ENCODE measurements around the gene TH.

TH gene

DNA sequence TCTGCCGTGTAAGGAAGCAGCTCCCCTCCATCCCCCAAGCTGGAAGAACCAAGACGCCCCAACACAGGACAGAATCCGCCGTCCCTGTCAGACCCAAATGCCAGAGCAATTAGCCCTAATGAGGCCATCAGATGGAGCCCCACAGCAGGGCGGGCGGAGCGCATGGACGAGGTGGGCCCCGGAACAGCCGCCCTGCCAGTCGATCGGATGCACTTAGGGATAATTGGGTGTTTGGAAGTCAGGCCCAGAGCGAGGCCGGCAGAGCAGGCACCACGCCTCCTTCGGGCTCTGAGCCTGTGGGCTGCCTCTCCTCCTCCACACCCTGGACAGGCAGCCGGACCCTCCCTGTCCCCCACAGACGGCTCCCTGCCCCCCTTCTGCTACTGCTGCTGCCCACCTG is 5.5 kb upstream of the TH start:
- DNase-seq = no peak

DNA sequence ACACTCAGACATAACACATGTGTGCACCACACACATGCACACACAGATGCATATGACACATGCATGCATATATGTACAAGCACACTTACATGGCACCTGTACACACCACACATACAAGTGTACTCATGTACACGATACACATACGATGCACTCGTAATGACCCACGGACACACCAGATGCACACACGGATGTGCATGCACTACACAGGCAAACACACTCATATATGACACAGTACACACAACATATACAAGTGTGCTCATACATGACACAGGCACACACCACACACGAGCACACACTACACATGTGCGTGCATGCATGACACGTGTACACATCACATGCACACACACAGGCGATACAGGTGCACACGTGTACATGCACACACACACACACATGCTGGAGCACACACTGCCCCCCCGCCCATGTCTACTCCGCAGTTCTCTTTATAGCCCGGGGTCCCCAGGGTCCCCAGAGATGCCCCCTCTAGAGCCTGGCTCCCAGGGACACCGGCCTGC is 4.8 kb upstream of the TH start:
- DNase-seq = no peak

GRCh38 chr11:2175659-2176058 is 4.0 kb upstream of the TH start:
- DNase-seq = no peak

GRCh38 chr11:2174361-2174760 is 2.7 kb upstream of the TH start:
- no peak for DNase-seq

- no peak for DNase-seq
Observed at GRCh38 chr11:2173761-2174160, 2.1 kb upstream of the TH start.

- DNase-seq = no peak
Observed at GRCh38 chr11:2173150-2173693, 1.6 kb upstream of the TH start.

DNA sequence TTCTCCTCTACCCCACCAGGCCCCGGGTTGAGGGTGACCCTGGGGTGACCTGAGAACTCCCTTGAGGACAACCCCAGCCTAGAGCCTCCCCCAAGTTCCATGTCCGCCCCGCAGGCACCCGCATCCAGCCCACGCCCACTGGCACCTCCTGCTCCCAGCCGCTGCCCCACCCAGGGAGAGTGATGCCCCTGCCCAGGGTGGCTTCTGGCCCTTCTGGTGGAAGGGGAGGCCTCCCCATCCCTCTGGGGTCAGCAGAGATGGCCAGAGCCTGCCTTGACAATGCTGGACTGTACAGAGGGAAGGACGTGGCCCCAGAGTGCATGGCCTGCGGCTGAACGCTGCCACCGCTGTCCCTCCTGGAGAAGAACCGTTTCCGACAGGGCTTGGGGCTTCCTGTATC is 1.1 kb upstream of the TH start:
- no peak for DNase-seq

- no peak for DNase-seq
Observed at GRCh38 chr11:2169626-2170570, 1.7 kb downstream of the TH start.

GRCh38 chr11:2169005-2169378 is 2.6 kb downstream of the TH start:
- DNase-seq = no peak

GRCh38 chr11:2168286-2169004 is 3.2 kb downstream of the TH start:
- no peak for DNase-seq

GRCh38 chr11:2167141-2168045 is 4.2 kb downstream of the TH start:
- DNase-seq = no peak

GRCh38 chr11:2166091-2166851 is 5.3 kb downstream of the TH start:
- peak; percentile 62 for DNase-seq

DNA sequence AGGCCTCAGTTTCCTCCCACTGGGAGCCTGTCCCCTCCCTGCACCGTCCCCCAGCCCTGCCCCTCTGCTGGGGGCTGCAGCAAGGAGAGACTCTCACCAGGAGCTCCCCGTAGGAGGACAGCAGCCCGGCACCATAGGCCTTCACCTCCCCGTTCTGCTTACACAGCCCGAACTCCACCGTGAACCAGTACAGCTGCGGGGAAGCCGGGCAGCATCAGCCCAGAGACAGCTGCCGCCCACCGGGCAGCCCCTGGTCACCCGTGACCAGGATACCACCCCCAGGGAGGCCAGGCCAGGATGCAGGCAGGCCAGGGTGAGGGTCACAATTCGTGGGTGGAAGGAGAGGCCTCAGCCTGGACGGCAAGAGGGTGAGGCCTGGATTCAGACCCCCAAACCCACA is 6.0 kb downstream of the TH start:
- no peak for DNase-seq

DNA sequence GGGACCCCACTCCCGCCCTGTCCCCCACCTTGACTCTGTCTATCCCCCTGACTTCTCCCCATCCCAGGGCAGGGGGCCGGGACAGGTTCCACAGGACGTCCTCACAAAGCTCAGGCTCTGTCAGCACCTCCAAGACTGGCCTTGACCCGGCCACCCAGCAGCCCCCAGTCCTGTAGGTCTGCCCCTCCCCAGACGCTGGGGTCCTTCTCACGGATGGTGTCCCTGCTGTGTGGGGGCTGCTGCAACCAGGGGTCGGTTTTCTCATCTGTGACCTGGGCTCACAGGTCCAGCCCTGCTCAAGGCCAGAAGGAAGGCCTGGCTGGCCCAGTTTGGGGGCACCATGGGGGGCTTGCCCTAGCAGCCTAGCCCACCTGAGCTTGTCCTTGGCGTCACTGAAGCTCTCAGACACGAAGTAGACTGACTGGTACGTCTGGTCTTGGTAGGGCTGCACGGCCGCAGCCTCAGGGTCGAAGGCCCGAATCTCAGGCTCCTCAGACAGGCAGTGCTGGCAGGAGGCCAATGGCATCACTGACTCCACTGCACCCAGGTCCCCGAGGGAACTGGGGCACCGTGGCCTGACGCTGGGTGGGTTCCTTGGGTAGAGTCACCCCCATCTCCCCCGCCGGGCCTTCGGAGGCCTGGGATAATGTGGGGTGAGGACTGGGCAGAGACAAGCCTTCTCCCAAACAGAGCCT is 6.6 kb downstream of the TH start:
- no peak for DNase-seq

DNA sequence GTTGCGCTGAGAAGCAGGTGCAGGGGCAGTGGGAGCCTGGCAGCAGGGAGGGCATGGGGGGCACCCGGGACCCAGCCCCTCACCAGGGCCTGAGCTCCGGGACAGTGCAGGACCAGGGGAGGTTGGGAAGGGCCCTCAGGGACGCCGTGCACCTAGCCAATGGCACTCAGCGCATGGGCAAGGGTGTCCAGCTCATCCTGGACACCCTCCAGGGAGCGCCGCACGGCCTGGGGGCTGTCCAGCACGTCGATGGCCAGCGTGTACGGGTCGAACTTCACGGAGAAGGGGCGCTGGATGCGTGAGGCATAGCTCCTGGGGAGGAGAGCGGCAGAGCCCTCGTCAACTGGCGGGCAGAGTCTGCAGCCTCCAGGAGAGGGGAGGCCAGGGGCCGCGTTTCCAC is 7.5 kb downstream of the TH start:
- no peak for DNase-seq

- DNase-seq = no peak
Observed at GRCh38 chr11:2163428-2163978, 8.1 kb downstream of the TH start.

- no peak for DNase-seq
Observed at GRCh38 chr11:2160736-2161259, 10.8 kb downstream of the TH start, which contains the start of gene INS. Gene INS, minus strand, starts transcription at chr11:2161209. Its CDS starts 238 bp downstream, at chr11:2160971.

DNA sequence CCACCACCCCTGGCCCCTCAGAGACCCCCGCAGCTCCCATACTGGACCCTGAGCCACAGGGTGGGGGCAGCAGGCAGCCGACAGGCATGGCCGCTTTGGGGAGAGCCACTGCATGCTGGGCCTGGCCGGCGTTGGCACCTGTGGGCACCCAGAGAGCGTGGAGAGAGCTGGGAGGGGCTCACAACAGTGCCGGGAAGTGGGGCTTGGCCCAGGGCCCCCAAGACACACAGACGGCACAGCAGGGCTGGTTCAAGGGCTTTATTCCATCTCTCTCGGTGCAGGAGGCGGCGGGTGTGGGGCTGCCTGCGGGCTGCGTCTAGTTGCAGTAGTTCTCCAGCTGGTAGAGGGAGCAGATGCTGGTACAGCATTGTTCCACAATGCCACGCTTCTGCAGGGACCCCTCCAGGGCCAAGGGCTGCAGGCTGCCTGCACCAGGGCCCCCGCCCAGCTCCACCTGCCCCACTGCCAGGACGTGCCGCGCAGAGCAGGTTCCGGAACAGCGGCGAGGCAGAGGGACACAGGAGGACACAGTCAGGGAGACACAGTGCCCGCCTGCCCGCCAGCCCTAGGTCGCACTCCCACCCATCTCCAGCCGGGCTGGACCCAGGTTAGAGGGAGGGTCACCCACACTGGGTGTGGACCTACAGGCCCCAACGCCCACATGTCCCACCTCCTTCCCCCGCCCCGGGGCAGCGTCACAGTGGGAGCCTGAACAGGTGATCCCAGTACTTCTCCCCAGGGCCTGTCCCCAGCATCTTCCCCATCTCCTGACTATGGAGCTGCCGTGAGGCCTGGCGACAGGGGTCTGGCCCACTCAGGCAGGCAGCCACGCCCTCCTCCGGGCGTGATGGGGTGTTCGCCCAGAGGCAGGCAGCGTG is 11.8 kb downstream of the TH start:
- DNase-seq = no peak

DNA sequence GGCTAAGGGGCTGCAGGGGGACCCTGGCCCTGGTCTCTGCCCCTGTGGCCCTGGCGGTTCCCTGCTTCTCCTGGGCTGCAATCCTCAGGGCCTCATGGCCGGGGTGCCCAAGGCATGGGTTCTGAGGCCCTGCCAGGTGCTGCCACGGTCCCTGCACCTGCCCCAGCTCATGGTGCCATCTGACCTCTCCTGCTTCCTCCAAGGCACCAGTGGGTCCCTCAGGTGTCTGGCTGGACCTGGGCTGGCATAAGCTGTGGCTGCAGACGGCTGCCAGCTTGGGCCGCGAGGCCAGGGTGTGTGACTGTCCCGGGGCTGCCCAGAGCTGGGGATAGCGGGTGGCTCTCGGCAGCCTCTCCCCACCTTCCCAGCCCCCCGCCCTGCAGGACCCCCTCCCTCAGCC is 12.6 kb downstream of the TH start:
- DNase-seq = no peak

Data from CD4-positive, alpha-beta T cell treated with Interleukin-17A for 4 hours (primary cell).